ENCODE results near the gene C9orf40. TPM values are rescaled to one million over a fixed set of nuclear protein-coding genes. Genes with fewer than 3 reads are reported as not detected.

Gene C9orf40, protein sequence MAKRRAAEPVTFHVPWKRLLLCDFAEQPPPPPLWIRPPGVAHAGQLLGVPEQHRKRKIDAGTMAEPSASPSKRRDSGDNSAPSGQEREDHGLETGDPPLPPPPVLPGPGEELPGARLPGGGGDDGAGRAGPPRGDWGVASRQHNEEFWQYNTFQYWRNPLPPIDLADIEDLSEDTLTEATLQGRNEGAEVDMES
- 1.9 TPM for total RNA-seq
- long read RNA-seq, transcript C9orf40-201 (2 exons, 2,327 nt), result major isoform, 7 of 7 reads
- long read RNA-seq, partial matches to known transcripts, result 0 of 7 reads
- long read RNA-seq, other reads (novel, unspliced or antisense), result 0 of 7 reads

DNA sequence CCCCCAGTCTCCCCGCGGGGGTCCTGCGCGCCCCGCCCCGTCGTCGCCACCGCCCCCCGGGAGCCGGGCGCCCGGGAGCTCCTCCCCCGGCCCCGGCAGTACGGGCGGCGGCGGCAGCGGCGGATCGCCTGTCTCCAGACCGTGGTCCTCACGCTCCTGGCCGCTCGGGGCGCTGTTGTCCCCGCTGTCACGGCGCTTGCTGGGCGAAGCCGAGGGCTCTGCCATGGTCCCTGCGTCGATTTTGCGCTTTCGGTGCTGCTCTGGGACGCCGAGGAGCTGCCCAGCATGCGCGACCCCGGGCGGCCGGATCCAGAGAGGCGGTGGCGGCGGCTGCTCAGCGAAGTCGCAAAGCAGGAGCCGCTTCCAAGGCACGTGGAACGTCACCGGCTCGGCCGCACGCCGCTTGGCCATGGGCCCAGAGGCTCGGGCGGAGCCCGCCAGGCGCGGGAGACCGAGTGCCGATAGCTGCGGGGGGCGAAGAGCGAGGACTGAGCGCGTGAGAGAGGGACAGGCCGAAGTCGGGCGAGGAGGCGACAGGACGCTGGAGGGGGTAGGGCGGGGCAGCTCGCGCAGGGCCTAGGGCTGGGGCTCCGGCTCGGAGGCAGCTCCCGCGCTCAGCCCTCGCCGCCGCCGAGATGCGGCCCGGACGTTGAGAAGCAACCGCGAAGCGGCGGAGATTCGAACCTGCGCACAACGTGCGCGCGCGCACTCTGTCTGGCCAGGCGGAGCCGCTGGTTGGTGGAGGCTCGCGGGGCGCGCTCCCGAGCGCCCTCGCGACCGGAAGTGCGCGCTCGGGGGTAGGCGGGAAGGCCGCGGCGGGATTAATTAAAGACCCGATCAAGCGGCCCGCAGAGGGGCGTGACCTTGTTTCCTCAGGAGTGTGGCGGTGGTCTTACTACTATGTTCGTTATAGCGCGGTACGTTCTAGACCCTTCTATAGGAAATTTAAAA is at the start of gene C9orf40:
Gene C9orf40 (minus strand): TSS at position 712 of the 951 bp plus-strand sequence. CDS start 301 bp downstream, at position 411.
- peak; percentile 96 for DNase-seq (ENCODE audit: low spot score)
- intact Hi-C loops (cut with DNase I), result no loop called here

DNA sequence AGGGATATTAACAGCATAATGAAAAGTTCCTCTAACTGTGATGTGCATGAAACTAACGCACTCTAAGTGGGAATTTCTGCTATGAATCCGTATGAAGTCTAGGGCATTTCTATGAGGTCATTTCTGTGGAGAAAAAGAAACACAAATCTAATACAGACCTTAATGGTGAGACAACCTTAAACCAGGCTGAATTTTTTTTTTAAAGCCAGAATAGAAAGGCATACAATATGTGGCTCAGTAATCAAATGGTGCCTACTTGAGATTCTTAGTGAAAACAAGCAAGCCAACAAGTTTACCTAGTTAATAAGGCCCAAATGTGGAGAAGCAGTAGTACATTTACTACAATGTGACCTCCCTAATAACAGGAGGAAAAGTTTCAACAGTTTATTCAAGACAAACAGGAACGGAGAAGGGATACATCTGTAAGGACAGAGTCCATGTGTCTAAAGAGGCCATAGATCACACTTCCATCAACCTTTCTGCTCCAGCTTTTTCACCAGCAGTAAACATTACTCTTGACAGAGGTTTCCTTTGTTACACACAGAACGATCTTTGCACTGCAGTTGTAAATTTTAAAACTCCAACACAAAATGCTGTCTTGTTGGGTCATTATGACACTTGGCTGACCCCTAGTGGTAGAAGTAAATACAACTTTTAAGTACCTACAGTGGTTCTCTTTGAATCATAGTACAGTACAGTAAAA is 49.2 kb upstream of the C9orf40 start:
- intact Hi-C loops (cut with DNase I), result loop anchor here (2.0 kb wide), 1 partner anchor 225 kb away; no protein-coding TSS in a partner anchor
- DNase-seq (ENCODE audit: low spot score), result no peak

DNA sequence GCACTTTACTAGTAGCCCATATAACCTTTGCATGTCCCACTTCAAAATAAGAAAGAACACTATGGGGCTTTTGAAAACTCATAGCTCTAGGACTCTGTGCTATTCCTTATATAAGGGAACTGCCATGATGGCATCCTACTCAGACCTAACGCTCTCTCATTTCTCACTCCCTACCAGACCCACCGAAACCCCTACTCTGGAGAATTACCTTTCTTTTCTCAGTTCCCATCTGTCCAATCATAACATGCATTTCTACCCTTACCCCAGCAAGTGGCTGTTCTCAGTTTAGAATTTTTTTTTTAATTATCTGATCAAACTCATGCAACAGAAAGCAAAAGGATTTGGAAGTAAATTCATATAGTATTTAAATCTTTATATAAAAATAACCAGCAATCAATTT is 48.1 kb upstream of the C9orf40 start:
- intact Hi-C loops (cut with DNase I), result no loop called here
- DNase-seq (ENCODE audit: low spot score), result no peak

DNA sequence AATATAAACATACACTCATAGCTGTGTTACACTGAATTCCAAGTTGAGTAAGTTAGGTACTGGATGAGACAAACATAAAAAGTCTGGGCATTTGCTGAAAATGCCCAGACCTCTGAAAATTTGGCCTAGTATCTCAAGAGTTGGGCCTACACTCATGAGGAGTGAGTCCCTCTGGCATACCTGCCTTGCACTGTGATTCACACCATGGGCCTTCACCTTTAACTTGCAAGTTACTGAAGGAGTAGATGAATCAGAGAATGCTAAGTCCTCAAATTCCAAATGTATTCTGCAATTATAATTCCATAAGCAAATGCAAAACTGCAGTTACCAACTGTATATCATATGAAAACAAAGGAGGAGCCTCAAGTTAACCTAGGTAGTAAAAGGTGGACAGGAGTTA is 32.3 kb upstream of the C9orf40 start:
- intact Hi-C loops (cut with DNase I), result no loop called here
- no peak for DNase-seq (ENCODE audit: low spot score)

DNA sequence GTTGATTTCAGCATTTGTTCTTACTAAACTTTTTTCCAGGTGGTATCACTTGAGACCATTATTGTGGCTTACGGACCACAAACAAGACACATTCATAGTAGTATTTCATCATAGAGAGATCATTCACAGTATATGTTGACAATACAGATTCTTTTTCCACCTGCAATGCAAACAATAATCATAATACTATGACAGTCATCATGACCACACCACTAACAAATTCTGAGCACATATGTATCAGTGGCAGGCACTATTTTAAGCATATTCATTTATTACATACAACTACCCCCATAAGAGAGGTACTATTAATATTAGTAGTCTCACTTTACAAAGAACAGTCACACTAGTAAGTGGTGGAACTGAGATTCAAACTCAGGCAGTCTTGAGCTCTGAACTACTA is 31.0 kb upstream of the C9orf40 start:
- intact Hi-C loops (cut with DNase I), result no loop called here
- no peak for DNase-seq (ENCODE audit: low spot score)

DNA sequence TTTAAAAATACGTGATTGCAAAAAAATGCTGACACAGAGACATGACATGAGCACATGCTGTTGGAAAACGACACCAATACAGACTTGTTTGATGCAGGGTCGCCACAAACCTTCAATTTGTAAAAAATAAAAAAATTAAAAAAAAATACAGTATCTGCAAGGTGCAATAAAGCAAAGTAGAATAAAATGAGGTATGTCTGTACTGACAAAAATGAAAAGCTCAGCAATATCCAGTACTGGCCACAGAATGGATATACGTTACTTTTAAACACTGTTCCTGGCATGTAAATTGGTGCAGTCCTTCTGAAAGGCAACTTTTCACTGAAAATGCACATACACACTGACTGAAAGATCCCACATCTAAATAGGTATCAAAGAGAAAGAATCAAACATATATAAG is 27.1 kb upstream of the C9orf40 start:
- intact Hi-C loops (cut with DNase I), result no loop called here
- no peak for DNase-seq (ENCODE audit: low spot score)

DNA sequence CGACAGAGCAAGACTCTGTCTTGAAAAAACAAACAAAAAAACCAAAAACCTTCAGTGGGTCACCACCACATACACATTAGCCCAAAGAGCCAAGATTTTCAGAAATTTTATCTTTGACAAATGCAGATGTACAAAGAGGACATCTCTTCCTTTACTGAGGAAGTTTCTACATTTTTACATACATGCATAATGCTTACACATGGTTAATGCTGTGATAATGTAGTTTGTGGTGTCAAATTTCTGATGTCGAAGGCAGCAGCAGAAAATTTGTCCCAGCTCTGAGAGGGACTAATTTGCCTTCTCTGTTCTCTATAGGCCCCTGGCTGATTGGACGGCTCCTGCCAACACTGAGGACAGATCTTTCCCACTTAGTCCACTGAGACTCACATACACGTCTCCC is 24.6 kb upstream of the C9orf40 start:
- intact Hi-C loops (cut with DNase I), result no loop called here
- no peak for DNase-seq (ENCODE audit: low spot score)

DNA sequence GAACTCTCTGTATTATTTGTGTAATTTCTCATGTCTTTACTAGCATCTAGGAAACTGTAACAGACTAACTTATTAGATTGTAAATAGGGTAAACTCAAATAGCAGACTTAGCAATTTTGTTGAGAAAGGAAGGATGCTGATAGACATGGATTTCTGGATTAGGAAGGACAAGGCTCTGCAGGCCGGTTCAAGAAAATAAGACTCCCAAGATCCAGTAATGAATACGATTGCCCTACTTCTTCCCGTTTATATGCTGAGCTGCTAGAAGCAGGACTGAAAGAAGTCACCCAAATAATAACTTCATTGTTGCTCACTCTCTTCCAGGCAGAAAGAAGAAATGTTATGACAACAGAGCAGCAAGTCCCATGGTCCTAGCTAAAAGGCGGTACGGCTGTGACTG is 22.8 kb upstream of the C9orf40 start:
- DNase-seq (ENCODE audit: low spot score), result no peak
- intact Hi-C loops (cut with DNase I), result no loop called here

DNA sequence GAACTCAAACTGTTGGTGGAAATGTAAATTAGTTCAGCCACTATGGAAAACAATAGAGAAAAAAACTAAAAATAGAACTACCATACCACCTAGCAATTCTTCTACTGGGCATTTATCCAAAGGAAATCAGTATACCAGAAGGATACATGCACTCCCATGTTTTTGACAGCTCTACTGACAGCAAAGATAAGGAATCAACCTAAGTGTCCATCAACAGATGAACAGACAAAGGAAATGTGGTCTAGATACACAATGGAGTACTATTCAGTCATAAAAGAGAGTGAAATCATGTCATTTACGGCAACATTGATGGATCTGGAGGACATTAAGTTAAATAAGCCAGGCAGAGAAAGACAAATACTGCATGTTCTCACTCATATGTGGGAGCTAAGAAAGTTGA is 21.8 kb upstream of the C9orf40 start:
- intact Hi-C loops (cut with DNase I), result no loop called here
- no peak for DNase-seq (ENCODE audit: low spot score)

DNA sequence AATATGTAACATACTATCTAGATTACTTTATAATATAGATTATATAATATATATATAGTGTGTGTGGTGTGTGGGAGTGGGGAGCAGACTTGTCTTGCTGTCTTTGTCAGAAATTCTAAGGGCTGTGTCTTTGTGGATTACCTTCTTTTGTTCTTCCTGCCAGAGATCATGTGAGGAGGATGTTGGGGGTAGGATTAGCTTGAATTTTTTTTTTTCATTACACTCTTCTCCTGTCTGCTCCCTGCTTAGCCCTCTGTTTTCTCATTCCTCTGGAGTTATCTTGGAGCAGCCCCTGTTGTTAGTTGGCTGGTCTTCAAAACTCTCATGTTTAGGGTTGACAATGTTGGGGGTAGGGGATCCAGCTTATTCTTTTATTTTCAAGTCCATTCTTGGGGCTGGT is 21.0 kb upstream of the C9orf40 start:
- intact Hi-C loops (cut with DNase I), result no loop called here
- no peak for DNase-seq (ENCODE audit: low spot score)

DNA sequence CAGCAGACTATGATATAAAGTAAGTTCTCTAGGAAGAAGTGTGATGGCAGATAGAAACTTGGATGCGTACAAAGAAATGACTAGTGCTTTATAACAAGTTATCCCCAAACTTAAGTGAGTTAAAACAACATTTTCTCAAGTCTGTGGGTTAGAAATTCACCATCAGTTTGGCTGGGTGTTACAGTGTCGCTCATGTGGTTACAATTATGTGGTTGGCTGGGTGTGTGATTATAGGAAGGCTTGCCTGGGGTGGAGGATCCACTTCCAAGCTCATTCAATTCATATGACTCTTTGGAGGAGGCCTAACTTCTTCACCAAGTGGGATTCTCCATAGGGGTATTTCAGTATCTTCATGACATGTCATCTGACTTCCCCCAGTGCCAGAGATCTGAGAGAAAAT is 10.3 kb upstream of the C9orf40 start:
- no peak for DNase-seq (ENCODE audit: low spot score)
- intact Hi-C loops (cut with DNase I), result no loop called here

DNA sequence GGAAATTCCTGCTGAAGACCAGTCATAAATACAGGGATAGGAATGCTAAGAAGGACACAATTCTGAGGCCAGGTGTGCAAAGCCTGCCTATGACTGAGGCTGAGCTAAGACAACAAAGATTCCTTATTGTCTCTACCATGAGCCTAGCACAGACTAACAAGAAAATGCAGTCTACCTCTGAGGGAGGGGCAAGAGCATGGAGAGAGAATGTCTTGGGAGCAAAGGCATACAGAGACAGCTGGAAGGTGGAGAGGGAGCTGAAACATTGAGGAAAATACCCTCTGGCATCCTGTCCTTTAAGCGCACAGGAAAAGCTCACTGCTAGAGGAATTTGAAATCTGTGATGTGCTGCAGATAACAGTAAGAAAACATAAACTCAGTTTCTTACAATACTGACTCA is 8.8 kb upstream of the C9orf40 start:
- intact Hi-C loops (cut with DNase I), result no loop called here
- no peak for DNase-seq (ENCODE audit: low spot score)

DNA sequence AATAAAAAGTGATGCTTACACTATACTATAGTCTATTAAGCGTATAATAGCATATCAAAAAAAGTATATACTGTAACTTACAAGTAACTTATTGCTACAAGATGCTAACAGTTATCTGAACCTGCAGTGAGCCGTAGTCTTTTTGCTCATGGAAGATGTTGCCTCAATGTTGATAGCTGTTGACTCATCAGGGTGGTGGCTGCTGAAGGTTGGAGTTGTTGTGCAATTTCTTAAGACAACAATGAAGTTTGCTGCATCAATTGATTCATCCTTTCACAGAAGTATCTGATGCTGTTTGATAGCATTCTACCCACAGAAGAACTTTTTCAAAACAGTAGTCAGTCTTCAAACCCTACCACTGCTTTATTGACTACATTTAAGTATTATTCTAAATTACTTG is 7.8 kb upstream of the C9orf40 start:
- intact Hi-C loops (cut with DNase I), result no loop called here
- no peak for DNase-seq (ENCODE audit: low spot score)

DNA sequence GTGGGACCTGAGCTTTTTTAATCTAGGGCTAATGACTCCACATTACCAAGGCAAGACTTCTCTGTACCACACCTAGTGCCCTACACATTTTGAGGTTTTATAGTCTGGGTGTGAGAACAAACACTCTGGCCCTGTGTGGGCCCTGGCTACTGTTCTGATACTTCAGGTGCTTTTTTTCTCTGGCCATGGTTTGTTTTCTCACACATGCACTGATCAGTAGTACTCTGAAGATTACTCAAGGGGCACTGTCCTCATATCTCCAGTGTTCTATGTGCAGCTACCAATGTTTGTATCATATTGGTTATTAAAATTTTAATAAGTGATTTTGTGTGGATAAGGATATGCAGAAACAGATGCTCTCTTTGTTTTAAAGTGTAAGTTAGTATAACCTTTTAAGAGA is 5.9 kb upstream of the C9orf40 start:
- DNase-seq (ENCODE audit: low spot score), result no peak
- intact Hi-C loops (cut with DNase I), result no loop called here

DNA sequence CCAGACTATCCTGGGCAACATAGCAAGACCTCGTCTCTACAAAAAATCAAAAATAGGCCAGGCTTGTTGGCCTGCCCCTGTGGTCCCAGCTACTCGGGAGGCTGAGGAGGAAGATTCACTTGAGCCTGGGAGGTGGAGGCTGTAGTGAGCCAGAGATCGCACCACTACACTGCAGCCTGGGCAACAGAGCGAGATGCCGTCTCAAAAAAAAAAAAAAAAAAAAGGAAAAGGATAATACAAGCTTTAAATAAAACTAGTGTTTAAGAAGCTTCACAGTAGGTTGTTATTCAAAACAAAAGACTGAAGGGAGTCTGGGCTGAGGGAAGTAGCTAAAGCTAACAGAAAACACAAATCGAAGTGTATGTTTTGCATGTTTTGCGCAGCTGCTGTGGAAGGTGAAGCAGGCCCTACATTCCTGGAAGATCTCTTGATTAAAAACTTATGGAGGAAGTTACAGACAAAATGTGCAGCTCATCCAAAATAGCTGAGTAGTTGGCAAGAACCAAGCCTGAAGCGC is 581 bp upstream of the C9orf40 start:
- intact Hi-C loops (cut with DNase I), result no loop called here
- no peak for DNase-seq (ENCODE audit: low spot score)

DNA sequence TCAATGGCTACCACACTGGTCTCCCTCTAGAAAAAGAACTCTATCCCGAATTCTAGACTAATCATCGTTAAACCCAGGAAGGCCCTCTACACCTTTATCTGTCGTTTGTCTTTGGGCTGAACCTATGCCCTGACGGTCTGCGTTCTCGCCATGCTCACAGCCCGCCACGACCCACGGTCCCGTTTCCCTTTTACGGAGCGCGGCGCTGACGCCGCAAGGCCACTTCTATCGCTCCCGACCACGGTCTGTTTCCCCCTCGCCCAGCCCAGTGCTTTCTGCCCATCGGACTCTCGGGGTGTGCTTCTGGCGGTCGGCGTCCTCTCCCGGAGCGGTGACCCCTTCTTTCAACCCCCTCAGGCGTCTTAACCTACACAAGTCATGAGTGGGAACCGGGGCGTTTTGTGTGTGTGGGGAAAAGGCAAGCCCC is 974 bp downstream of the C9orf40 start:
- DNase-seq (ENCODE audit: low spot score), result peak; percentile 85
- intact Hi-C loops (cut with DNase I), result no loop called here

DNA sequence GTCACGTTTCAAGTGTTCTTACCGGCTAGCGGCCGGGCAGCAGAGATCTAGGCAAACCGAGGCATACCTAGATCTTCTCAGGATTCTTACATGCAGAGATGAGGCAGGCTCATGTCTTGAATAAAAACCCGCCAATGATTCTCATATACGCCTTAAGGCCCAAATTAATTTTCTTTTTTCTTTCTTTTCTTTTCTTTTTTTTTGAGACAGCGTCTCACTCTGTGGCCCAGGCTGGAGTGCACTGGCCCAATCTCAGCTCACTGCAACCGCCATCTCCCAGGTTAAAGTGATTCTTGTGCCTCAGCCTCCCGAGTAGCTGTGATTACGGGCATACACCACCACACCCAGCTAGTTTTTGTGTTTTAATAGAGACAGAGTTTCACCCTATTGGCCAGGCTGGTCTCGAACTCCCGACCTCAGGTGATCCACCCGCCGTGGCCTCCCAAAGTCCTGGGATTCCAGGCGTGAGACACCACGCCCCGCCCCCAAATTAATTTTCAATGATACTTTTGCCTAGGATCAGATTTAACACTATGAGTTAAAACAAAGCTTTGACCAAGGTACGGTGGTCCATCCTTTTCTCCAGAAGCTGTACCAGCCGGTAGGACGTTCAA is 1.5 kb downstream of the C9orf40 start:
- intact Hi-C loops (cut with DNase I), result no loop called here
- DNase-seq (ENCODE audit: low spot score), result no peak

DNA sequence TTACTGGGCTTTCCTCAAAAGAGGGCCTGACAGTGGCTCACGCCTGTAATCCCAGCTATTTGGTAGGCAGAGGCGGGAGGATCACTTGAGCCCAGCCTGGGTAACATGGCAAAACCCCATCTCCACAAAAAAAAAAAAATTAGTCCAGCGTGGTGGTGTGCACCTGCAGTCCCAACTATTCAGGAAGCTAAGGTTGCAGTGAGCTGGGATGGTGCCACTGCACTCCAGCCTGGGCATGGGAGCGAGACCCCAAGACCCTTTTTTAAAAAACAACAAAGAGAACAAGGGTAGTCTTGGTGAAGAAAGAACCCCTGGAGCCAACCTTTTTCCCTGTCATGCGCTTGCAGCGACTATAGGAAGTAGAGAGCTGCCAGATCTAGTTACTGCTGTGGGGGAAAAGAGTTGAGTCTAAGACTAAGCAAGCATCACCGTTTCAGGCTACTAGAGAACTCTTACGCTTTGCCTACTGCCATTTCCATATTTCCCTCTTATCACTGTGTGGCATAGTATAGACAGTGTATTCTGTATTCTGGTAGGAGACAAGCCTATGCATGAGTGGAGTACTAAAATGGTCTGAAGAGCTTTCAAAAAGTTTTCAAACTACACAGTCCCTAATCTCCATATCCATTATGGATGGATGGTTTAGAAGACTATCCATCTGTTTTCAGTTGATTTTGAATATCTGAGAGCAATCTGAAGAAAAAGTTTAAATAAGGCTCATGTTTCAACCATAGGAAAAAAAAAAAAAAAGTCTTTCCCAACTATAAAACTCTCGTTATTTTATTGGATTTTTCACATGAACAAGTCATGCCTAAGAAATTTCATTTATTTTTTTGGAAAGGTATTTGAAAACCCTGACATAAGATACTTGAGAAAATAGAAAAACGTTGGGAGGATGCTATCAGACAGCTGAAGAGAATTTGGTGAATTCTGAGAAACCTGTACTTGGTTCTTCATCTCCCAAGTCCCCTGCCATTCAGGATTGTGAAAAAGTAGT is 2.6 kb downstream of the C9orf40 start:
- no peak for DNase-seq (ENCODE audit: low spot score)
- intact Hi-C loops (cut with DNase I), result no loop called here
